ENCODE data around the gene AMDHD2. TPM values are rescaled to one million over a fixed set of nuclear protein-coding genes. Genes with fewer than 3 reads are reported as not detected.

Gene AMDHD2
- polyA plus RNA-seq, 1 experiment, result 7.7 TPM

- no peak for TF ChIP-seq CTCF (IDR thresholded peaks at IDR 0.05; ENCODE audit: low read depth, low read length)
- DNase-seq (ENCODE audit: low read depth, low spot score), result no peak
- ChIA-PET CTCF (interaction anchor here (0.9 to 3.8 kb wide), 2 partner anchors 8 to 19 kb away, joined by 3 to 30 read pairs; partner anchors contain the start of gene TBC1D24), POLR2A (interaction anchor here (0.7 to 0.9 kb wide), 3 partner anchors 13 to 328 kb away, joined by 3 to 4 read pairs (median 3); no protein-coding TSS in a partner anchor)
- Histone ChIP-seq H3K9me3 (ENCODE audit: control insufficient read depth, insufficient read depth, low read length) (no peaks in the 10 kb centered on the region), H3K4me3 (ENCODE audit: low read depth, low read length) (peak overlapping the region; percentile 33), H3K27ac (ENCODE audit: low read depth, low read length) (peak overlapping the region; percentile 68), H3K27me3 (ENCODE audit: control insufficient read depth, insufficient read depth, low read length) (no peaks in the 10 kb centered on the region)
Observed at GRCh38 chr16:2482708-2483534, 37.2 kb upstream of the AMDHD2 start.

GRCh38 chr16:2483939-2484897, 36.0 kb upstream of the AMDHD2 start:
- TF ChIP-seq CTCF (IDR thresholded peaks at IDR 0.05; ENCODE audit: low read depth, low read length), result no peak
- DNase-seq (ENCODE audit: low read depth, low spot score), result no peak
- Histone ChIP-seq H3K4me3 (ENCODE audit: low read depth, low read length) (no peak overlapping the region), H3K9me3 (ENCODE audit: control insufficient read depth, insufficient read depth, low read length) (no peaks in the 10 kb centered on the region), H3K27ac (ENCODE audit: low read depth, low read length) (no peak overlapping the region), H3K27me3 (ENCODE audit: control insufficient read depth, insufficient read depth, low read length) (no peaks in the 10 kb centered on the region)
- ChIA-PET POLR2A (no interaction called here), CTCF (interaction anchor here (3.8 kb wide), 1 partner anchor 17 kb away, joined by 30 read pairs; no protein-coding TSS in a partner anchor)

GRCh38 chr16:2484898-2485508, 35.2 kb upstream of the AMDHD2 start:
- DNase-seq (ENCODE audit: low read depth, low spot score), result no peak
- ChIA-PET CTCF (interaction anchor here (0.7 to 3.8 kb wide), 2 partner anchors 10 to 16 kb away, joined by 3 to 30 read pairs; partner anchors contain the start of gene TBC1D24), POLR2A (no interaction called here)
- TF ChIP-seq CTCF (IDR thresholded peaks at IDR 0.05; ENCODE audit: low read depth, low read length), result no peak
- Histone ChIP-seq H3K27me3 (ENCODE audit: control insufficient read depth, insufficient read depth, low read length) (no peaks in the 10 kb centered on the region), H3K4me3 (ENCODE audit: low read depth, low read length) (no peak overlapping the region), H3K27ac (ENCODE audit: low read depth, low read length) (no peak overlapping the region), H3K9me3 (ENCODE audit: control insufficient read depth, insufficient read depth, low read length) (no peaks in the 10 kb centered on the region)

- POLR2A ChIA-PET, result interaction anchor here (0.5 kb wide), 1 partner anchor 39 kb away, joined by 4 read pairs; no protein-coding TSS in a partner anchor
Observed at GRCh38 chr16:2485811-2486507, 34.2 kb upstream of the AMDHD2 start.

More at GRCh38 chr16:2485811-2486507, 34.2 kb upstream of the AMDHD2 start:
- DNase-seq (ENCODE audit: low read depth, low spot score), result no peak
- Histone ChIP-seq H3K9me3 (ENCODE audit: control insufficient read depth, insufficient read depth, low read length) (no peaks in the 10 kb centered on the region), H3K27ac (ENCODE audit: low read depth, low read length) (no peak overlapping the region), H3K27me3 (ENCODE audit: control insufficient read depth, insufficient read depth, low read length) (no peaks in the 10 kb centered on the region), H3K4me3 (ENCODE audit: low read depth, low read length) (no peak overlapping the region)
- CTCF ChIA-PET, result interaction anchor here (0.7 to 3.8 kb wide), 3 partner anchors 11 to 16 kb away, joined by 3 to 30 read pairs (median 6); partner anchors contain the start of gene TBC1D24
- no peak for TF ChIP-seq CTCF (IDR thresholded peaks at IDR 0.05; ENCODE audit: low read depth, low read length)

Data from AG04450 (cell line).